WI38 (cell line): Measurements from ENCODE around the gene MRPS15.
"Not testable (repeated sequence)": the region's sequence is repeated elsewhere in the genome, so short reads cannot be mapped to it uniquely, and the experiment has no call there.

Source experiments
- H3K4me3 ChIP-seq: 2 replicates; pipeline ENCODE4 v1.5.1; 2011; ENCODE audit warnings: low read depth, mild to moderate bottlenecking, control low read depth, low read length
- CTCF ChIP-seq: IDR thresholded peaks from 2 replicates; pipeline ENCODE4 v1.5.1; 2012; ENCODE audit warnings: low read depth, mild to moderate bottlenecking, control low read depth, low read length

MRPS15 gene

GRCh38 chr1:36463803-36464604 lies at the start of gene MRPS15:
Gene MRPS15 (minus strand): TSS chr1:36464384. CDS start chr1:36464275, 109 bp downstream.
- TF ChIP-seq CTCF = no peak

GRCh38 chr1:36512842-36513241 lies 48.7 kb upstream of the MRPS15 start:
- H3K4me3 ChIP-seq = no peak overlapping the region
- no peak for TF ChIP-seq CTCF

More at GRCh38 chr1:36463803-36464604, at the start of gene MRPS15:
- peak within 1 kb of the TSS; percentile 98 for H3K4me3 ChIP-seq

GRCh38 chr1:36511804-36512798 lies 47.9 kb upstream of the MRPS15 start:
- no peak overlapping the region for H3K4me3 ChIP-seq
- TF ChIP-seq CTCF = no peak

- not testable (repeated sequence) for H3K4me3 ChIP-seq
Measured at GRCh38 chr1:36511220-36511619, 47.0 kb upstream of the MRPS15 start.

GRCh38 chr1:36510418-36510817 lies 46.2 kb upstream of the MRPS15 start:
- no peak for TF ChIP-seq CTCF
- no peak overlapping the region for H3K4me3 ChIP-seq

- no peak overlapping the region for H3K4me3 ChIP-seq
- TF ChIP-seq CTCF = no peak
Measured at GRCh38 chr1:36508257-36508656, 44.1 kb upstream of the MRPS15 start.

- TF ChIP-seq CTCF = no peak
- H3K4me3 ChIP-seq = no peak overlapping the region
Measured at GRCh38 chr1:36506276-36506920, 42.2 kb upstream of the MRPS15 start.
